Fibroblast of skin of left quadriceps (primary cell): ENCODE data around the gene CACNG7.
"Not testable (repeated sequence)": the region's sequence is repeated elsewhere in the genome, so short reads cannot be mapped to it uniquely, and the experiment has no call there.

Source experiments
- DNase-seq, 2 experiments: peaks; one replicate each; pipeline ENCODE4 v3.0.0-alpha.2; 2013; ENCODE audit warnings: low read depth in 2 of 2

The CACNG7 gene, protein sequence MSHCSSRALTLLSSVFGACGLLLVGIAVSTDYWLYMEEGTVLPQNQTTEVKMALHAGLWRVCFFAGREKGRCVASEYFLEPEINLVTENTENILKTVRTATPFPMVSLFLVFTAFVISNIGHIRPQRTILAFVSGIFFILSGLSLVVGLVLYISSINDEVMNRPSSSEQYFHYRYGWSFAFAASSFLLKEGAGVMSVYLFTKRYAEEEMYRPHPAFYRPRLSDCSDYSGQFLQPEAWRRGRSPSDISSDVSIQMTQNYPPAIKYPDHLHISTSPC

DNA sequence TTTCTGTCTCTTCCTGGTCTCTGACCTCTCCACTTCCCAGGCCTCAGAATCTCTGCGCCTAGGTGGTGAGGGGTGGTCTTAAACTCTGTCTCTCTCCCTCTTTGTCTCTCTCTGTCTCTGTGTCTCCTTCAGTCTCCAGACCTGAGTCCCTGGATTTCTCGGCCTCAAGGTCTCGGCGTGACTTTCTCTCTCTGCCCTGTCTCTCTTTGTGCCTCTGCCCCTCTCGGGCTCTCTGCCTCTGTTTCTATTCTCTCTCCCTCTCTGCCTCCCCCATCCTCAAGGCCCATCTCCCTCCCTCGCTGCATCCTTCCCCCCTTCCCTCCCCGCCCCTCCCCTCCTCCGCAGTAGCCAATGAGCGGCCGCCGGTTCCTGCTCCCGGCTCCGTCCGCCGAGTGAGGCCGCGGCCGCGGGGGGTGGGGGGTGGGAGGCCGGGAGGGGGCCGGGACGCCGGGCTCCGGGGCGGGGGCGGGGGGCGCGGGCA, at the start of gene CACNG7:
Gene CACNG7, plus strand, starts transcription at position 344 of the 481 bp plus-strand sequence. CDS start 3,554 bp downstream, outside the sequence.
- DNase-seq: no peak

DNA sequence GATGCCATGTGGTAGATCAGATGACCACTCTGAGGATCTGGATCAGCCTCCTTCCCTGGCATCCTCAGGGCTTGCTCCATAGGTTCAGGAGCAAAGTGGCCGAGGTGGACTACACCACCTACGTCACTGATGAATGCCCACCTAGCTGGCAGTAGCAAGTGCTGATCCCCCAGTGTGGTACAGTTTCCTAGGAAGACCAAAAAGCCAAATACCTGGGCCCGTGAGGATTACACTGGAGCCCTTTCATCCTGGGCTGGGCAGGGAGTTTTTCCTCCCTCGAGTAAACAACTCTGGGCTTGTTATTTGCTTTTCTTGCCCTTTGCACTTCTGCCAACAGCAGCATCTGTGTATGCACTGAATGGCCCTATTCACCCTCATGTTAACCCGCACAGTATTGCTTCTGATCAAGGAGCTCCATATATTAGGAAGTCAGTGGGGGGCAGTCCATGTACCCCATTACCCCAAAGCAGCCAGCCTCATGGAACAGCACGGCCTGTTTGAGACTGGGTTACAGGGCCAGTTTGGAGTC, 44.7 kb upstream of the CACNG7 start:
- DNase-seq: no peak

DNA sequence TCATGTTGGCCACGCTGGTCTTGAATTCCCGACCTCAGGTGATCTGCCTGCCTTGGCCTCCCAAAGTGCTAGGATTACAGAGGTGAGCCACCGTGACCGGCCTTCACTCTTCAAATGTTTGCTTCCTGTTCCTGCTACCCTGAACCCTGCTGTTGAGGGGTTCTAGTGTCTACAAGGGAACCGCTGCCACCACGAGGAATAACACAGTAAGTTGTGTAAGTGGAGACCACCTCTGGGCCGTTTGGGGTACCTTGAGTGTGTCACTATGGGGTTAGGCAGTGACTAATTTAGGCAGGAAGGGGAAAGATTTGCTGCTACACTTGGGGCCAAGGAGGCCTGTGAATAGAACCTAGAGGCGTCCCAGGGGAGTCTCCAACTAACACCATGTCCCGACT, 43.6 kb upstream of the CACNG7 start:
- no peak for DNase-seq

DNA sequence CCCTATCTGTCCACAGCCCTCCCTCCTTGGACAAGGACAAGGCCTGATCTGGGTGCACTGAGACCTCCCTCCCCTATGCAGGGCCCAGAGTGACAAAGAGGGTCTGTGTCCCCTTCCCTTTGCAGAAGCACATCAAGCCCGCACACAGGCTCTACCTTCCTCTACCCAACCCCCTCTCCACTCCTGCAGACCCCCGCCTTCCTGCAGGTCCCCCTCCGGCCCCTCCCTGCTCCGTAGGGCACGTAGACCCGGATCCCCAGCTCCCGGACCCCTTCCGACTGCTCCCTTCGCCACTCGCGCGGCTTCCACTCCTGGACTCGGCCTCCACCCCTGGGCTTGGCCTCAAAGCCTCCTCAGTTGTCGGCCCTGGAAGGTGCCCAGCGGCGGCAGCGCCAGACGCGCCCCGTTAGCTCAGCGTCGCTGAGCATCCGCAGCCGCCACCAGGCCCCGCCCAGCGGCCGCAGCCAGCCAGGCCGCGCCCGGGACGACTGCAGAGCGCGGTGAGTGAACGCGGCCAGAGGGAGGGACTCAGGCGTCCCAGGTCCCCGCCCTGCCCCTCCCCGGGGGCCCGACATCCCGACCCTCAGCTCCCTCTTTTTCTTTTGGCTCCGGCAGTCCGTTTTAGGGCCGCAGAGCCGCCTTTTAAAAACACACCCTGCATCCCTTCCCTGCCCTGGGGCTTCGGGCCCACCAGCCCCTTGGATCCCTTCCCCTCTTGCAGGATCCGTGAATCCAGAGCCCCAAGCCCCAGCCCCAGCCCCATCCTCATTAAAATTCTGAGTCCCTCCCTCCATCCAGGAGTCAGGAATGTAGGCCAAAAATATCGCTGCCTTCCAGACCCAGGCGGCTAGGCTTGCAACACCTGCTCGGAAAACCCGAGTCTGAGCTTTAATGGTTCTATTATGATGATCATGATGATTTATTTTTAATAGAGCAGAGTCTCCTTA, 42.9 kb upstream of the CACNG7 start:
- no peak for DNase-seq

DNA sequence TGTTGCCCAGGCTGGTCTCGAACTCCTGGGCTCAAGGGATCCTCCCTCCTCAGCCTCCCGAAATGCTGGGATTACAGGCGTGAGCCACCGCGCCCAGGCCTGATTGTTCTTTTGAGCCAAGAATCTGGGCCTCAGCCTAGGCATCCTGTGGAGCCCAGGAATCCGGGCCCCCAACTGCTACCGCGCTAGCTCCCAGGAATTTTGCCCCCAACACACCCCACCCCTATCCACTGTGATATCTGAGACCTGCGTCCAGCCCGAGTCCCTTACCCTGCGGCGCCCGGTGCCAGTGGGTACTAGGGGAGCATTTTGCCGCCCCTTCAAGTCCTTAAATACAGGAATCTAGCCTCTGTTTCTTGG, 42.2 kb upstream of the CACNG7 start:
- DNase-seq: no peak

DNA sequence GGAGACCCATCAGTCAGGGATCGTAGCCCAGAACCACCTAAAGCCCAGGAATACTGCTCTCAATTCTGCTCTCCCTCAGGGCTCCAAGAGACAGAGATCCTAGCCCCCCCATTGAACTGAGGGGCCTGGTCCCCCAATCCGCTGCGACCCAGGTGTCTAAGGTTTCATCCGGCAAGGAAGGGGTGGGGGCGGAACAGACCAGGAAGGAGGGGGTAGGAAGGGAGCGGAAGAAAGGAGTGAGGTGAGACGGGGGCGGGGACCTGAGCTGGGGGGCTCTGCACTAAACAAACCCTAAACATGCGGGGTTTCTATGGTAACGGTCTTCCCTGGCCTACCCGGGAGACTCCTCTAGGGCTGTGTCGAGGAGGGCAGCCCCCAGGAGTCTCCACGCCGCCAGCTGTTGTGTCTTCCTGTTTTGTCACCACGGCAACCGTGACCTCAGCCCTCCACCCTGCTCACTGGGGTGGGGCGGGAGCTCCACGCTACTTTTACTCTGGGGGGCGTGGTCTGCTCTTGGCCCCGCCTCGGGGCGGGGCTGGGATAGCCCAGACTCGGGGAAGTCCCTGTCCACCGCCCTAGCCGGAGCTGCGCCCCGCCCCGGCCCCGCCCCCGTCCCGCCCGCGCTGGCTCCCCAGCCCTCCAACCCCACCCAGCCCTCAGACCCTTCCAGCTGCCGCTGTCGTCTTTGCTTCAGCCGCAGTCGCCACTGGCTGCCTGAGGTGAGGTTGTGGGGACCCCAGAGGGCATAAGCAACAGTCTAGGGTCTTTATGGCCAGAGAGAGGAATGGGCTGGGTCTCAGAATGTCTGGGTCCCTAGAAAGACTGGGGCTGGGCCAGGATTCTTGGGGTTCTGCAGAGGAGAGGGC, 41.6 kb upstream of the CACNG7 start, which contains the start of gene MYADM:
Gene MYADM, plus strand, starts transcription at position 659 of the 866 bp plus-strand sequence. CDS start 5,647 bp downstream, outside the sequence.
- peak; percentile 97 for DNase-seq

DNA sequence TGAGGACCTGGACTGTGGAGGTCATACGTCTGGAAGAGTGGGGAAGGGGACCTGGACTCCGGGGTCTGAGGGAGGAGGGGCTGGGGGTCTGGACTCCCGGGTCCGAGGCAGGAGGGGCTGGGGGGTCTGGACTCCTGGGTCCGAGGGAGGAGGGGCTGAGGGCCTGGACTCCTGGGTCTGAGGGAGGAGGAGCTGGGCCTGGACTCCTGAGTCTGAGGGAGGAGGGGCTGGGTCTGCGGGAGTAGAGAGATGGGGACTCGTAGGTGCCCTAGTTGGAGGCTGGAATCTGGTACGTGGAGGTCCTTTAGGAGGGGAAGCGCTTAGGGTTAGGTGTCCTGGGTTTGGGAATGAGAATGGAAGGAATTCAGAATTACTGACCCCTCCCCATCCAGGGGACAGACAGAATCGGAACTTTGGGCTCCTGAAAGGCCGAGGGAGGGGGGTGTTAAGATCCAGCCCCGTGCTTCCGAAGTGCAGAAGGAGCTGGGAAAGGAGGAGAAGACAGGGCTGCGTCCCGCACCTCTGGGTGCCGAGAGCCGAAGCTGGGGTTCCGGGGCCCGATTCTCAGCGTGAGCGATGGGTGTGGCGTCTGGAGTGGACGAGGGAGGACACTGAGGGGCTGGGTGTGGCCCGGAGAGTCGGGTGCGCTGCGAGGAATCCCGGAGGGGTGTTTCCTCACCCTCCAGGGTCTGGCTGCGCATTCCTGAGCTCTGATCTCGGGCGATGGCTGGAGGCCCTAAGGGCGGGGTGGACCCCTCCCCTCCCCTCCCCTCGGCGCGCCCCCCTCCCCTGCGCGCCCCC, 40.8 kb upstream of the CACNG7 start:
- no peak for DNase-seq

DNA sequence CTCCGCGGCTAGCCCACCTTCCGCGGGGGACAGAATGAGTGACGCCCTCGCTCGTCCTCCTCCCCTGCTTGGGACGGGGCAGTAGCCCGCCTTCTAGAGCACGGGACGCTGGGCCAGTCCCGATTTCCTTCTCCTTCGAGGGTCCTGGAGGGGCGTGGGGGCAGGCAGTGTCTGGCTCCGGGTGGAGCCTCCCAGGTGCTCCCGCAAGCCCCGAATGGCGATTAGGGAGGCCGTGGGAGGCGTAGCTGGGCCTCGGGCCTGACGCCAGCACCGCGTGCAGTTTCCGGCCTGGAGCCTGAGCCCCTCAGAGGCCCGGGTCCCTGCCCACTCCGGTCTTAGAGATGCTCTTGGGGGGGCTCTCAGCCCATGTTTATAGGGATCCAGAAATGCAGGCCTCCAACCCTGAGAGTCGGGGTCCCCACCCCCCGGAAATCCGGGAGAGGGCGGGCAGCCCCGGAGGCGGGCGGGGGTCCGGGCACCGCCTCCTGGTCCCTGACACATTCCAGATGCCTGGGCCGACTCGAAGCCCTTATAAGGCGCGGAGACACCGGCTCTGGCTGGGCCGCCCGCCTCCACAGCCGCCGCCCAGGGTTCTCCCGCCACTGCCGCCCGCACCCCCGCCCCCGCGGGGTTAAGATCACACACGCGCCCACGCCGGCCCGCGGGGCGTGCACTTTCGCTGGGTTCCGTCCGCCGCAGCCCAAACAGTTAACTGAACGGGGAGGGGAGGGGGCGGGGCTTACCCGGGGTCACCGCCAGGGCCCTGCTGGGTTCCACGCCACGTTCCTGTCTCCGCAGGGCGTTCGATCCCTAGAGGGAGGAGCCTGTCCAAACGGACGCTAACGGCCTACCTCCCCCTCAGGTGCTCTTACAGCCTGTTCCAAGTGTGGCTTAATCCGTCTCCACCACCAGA, 39.9 kb upstream of the CACNG7 start:
- DNase-seq: peak; percentile 77 to 80

DNA sequence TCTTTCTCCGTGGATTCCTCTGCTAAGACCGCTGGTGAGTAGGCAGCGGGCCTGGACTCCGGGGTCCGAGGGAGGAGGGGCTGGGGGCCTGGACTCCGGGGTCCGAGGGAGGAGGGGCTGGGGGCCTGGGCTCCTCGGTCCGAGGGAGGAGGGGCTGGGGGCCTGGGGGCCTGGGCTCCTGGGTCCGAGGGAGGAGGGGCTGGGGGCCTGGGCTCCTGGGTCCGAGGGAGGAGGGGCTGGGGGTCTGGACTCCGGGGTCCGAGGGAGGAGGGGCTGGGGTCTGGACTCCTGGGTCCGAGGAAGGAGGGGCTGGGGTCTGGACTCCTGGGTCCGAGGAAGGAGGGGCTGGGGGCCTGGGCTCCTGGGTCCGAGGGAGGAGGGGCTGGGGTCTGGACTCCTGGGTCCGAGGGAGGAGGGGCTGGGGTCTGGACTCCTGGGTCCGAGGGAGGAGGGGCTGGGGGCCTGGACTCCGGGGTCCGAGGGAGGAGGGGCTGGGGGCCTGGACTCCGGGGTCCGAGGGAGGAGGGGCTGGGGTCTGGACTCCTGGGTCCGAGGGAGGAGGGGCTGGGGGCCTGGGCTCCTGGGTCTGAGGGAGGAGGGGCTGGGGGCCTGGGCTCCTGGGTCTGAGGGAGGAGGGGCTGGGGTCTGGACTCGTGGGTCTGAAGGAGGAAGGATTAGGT, 39.1 kb upstream of the CACNG7 start:
- not testable (repeated sequence) for DNase-seq

DNA sequence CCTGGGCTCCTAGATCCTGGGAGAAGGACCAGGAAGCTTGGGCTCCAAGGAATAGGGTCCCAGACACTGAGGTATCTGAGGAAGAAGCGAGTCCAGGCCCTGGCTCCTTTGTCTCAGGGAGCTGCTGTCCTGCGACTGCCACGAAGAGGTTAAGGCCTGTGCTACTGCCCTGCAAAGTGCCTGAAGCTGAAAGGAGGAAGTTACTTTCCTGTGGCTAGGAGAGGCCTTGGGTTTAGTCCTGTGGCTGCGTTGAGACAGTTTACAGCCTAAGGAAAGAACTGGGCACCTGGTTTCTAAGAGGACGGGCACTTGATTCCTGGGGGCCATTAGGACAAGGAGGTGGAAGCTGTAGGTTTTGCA, 38.6 kb upstream of the CACNG7 start:
- DNase-seq: no peak

DNA sequence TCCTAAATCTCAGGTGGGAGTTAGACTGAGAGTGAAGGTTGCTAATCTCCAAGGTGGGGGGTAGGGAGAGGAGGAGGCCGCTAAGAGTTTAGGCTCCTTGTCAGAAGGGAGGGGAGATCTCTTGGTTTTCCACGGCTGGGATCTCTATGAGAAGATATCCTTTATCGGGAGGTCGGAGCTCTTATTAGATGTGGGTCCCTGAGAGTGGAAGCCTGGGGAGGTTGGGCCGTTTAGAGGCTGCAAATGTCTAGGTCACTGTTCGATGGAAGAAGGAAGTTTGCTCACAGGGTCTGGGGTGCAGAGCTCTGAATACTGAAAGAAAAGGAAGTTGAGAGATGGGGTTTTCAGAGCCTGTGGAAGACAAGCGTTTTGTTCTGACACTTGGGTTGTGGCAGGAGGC, 37.6 kb upstream of the CACNG7 start:
- no peak for DNase-seq

DNA sequence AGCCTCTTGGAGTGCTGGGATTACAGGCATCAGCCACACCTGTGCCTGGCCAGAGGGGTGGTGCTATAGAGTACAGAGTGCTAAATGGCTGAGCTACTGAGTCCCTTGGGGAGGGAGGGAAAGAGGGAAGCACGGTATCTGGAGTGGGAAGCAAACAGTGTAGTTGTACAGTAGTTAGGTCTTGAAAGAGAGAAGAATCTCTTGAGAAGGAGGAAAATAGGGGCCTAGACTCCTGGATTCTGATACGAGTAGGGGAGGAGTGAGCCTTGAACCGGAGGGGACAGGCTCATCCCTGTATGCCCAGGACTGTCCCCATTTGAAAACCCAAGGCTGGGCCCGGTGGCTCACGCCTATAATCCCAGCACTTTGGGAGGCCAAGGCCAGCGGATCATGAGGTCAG, 36.3 kb upstream of the CACNG7 start:
- no peak for DNase-seq

DNA sequence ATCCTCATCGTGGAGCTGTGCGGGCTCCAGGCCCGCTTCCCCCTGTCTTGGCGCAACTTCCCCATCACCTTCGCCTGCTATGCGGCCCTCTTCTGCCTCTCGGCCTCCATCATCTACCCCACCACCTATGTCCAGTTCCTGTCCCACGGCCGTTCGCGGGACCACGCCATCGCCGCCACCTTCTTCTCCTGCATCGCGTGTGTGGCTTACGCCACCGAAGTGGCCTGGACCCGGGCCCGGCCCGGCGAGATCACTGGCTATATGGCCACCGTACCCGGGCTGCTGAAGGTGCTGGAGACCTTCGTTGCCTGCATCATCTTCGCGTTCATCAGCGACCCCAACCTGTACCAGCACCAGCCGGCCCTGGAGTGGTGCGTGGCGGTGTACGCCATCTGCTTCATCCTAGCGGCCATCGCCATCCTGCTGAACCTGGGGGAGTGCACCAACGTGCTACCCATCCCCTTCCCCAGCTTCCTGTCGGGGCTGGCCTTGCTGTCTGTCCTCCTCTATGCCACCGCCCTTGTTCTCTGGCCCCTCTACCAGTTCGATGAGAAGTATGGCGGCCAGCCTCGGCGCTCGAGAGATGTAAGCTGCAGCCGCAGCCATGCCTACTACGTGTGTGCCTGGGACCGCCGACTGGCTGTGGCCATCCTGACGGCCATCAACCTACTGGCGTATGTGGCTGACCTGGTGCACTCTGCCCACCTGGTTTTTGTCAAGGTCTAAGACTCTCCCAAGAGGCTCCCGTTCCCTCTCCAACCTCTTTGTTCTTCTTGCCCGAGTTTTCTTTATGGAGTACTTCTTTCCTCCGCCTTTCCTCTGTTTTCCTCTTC, 35.1 kb upstream of the CACNG7 start:
- DNase-seq: no peak

DNA sequence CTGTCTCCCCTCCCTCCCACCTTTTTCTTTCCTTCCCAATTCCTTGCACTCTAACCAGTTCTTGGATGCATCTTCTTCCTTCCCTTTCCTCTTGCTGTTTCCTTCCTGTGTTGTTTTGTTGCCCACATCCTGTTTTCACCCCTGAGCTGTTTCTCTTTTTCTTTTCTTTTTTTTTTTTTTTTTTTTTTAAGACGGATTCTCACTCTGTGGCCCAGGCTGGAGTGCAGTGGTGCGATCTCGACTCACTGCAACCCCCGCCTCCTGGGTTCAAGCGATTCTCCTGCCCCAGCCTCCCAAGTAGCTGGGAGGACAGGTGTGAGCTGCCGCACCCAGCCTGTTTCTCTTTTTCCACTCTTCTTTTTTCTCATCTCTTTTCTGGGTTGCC, 34.5 kb upstream of the CACNG7 start:
- DNase-seq: no peak

DNA sequence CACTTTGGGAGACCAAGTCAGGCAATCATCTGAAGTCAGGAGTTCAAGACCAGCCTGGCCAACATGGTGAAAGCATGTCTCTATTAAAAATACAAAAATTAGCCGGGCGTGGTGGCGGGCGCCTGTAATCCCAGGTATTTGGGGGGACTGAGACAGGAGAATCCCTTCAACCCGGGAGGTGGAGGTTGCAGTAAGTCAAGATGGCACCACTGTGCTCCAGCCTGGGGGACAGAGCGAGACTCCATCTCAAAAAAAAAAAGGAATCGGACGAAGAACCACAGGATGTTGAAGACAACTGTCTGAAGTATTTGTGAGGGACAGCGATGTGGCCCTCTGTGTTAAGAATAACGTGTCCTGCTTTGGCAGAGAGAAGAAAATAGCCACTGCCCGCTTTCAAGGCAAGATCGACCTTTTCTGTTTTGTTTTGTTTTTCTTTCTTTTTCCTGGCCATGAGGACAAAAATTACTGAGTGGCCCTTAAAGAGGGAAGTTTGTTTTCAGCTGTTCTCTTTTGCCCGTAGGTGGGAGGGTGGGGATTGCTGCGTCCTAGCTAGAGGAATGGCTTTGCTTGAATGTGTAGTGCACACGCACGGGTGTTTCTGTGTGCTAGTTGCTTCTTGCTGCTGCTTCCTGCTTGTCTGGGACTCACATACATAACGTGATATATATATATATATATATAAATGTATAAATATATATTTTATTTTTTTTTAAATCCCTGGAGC, 33.3 kb upstream of the CACNG7 start:
- no peak for DNase-seq

DNA sequence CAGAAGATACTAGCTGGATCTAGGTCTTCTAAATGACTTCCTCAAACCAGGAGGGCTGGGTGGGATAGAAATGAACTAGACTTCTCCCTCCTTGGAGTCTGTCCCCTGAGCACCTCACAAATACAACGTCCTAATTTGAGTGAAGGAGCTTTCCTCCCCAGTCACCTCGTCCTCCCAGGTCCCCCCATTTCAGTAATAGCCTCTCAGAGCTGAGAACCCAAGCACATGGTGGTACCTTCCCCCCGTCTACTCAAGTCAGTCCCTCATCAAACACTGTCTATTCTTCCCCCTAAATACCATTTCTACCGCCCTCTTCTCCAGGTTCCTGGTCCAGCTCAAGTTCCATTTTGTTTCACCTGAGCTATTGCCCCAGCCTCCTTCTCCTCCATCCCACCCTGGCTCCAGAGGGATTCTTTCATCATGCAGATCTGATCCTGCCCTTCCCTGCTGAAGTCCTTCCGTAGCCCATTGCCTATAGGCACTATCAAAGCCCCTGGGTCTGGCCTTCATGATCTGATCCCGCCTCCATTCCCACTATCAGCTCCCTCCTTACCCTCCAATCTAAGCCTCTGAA, 32.3 kb upstream of the CACNG7 start:
- no peak for DNase-seq

DNA sequence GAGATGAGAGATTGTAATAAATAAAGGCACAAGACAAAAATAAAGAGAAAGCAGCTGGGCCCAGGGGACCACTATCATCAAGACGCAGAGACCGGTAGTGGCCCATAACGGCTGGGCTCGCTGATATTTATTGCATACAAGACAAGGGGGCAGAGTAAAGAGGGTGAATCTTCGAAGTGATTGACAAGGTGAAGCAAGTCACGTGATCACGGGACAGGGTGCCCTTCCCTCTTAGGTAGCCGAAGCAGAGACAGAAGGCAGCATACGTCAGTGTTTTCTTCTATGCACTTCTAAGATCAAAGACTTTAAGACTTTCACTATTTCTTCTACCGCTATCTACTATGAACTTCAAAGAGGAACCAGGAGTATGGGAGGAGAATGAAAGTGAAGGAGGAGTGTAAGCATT, 31.7 kb upstream of the CACNG7 start:
- no peak for DNase-seq
